SK-N-SH treated with all-trans-retinoic acid at 6 μM for 48 hours (cell line): ENCODE data around the gene LAMB1.

ENCODE experiments used
- ATAC-seq: fragments of 200-7000 bp; cut with Tn5 transposase; 3 replicates; pipeline ENCODE4 v1.9.1; 2020; ENCODE audit warnings: mild to moderate bottlenecking, moderate library complexity
- ARNTL ChIP-seq: fragments of 450-650 bp; formaldehyde crosslinking; IDR thresholded peaks from 2 replicates; pipeline ENCODE4 v1.5.0; 2020; ENCODE audit warnings: low read depth, mild to moderate bottlenecking, moderate library complexity, borderline replicate concordance
- BACH2 ChIP-seq: fragments of 250-450 bp; sonication (Bioruptor Pico); IDR thresholded peaks from 2 replicates; pipeline ENCODE4 v1.9.0; 2021; ENCODE audit warnings: mild to moderate bottlenecking, borderline replicate concordance
- CREB5 ChIP-seq: fragments of 250-450 bp; sonication (Bioruptor Pico); IDR thresholded peaks from 2 replicates; pipeline ENCODE4 v1.5.1; 2020; ENCODE audit warnings: low read depth, mild to moderate bottlenecking, moderate library complexity
- CSDC2 ChIP-seq: fragments of 250-450 bp; sonication (Bioruptor Pico); IDR thresholded peaks from 2 replicates; pipeline ENCODE4 v1.5.0; 2020; ENCODE audit warnings: mild to moderate bottlenecking, moderate library complexity
- CSRNP3 ChIP-seq: fragments of 250-450 bp; sonication (Bioruptor Pico); IDR thresholded peaks from 2 replicates; pipeline ENCODE4 v1.5.1; 2021; ENCODE audit warnings: mild to moderate bottlenecking, moderate library complexity
- ESRRG ChIP-seq: fragments of 250-450 bp; sonication (Bioruptor Pico); IDR thresholded peaks from 2 replicates; pipeline ENCODE4 v1.6.1; 2021; ENCODE audit warnings: mild to moderate bottlenecking
- PATZ1 ChIP-seq: fragments of 250-450 bp; sonication (Bioruptor Pico); IDR thresholded peaks from 2 replicates; pipeline ENCODE4 v1.8.0; 2020; ENCODE audit warnings: mild to moderate bottlenecking, moderate library complexity, borderline replicate concordance
- PPARA ChIP-seq: fragments of 250-450 bp; sonication (Bioruptor Pico); IDR thresholded peaks from 2 replicates; pipeline ENCODE4 v1.5.0; 2020; ENCODE audit warnings: mild to moderate bottlenecking, borderline replicate concordance
- RARB ChIP-seq: fragments of 250-450 bp; sonication (Bioruptor Pico); IDR thresholded peaks from 2 replicates; pipeline ENCODE4 v1.8.0; 2021; ENCODE audit warnings: mild to moderate bottlenecking, moderate library complexity
- SNAI2 ChIP-seq: fragments of 250-450 bp; sonication (Bioruptor Pico); IDR thresholded peaks from 2 replicates; pipeline ENCODE4 v1.5.0; 2020; ENCODE audit warnings: mild to moderate bottlenecking, moderate library complexity
- TCF4 ChIP-seq: fragments of 250-450 bp; sonication (Bioruptor Pico); IDR thresholded peaks from 2 replicates; pipeline ENCODE4 v1.8.0; 2021; ENCODE audit warnings: mild to moderate bottlenecking, moderate library complexity, borderline replicate concordance
- TOX ChIP-seq: fragments of 250-450 bp; sonication (Bioruptor Pico); IDR thresholded peaks from 2 replicates; pipeline ENCODE4 v1.8.0; 2021; ENCODE audit warnings: mild to moderate bottlenecking, moderate library complexity, borderline replicate concordance
- TSHZ2 ChIP-seq: fragments of 250-450 bp; sonication (Bioruptor Pico); IDR thresholded peaks from 2 replicates; pipeline ENCODE4 v1.5.0; 2020; ENCODE audit warnings: mild to moderate bottlenecking, moderate library complexity
- ZFP3 ChIP-seq: fragments of 250-450 bp; sonication (Bioruptor Pico); IDR thresholded peaks from 2 replicates; pipeline ENCODE4 v1.5.0; 2020; ENCODE audit warnings: mild to moderate bottlenecking, moderate library complexity
- ZFP30 ChIP-seq: fragments of 450-650 bp; formaldehyde crosslinking; IDR thresholded peaks from 2 replicates; pipeline ENCODE4 v1.5.0; 2022; ENCODE audit warnings: mild to moderate bottlenecking, moderate library complexity
- ZNF565 ChIP-seq: fragments of 450-650 bp; formaldehyde crosslinking; conservative IDR thresholded peaks from 2 replicates; pipeline ENCODE4 v1.5.0; 2020; ENCODE audit warnings: low read depth, mild to moderate bottlenecking, moderate library complexity
- ZNF70 ChIP-seq: fragments of 450-650 bp; formaldehyde crosslinking; IDR thresholded peaks from 2 replicates; pipeline ENCODE4 v1.5.0; 2020; ENCODE audit warnings: mild to moderate bottlenecking, moderate library complexity
- ZNF8 ChIP-seq: fragments of 450-650 bp; formaldehyde crosslinking; IDR thresholded peaks from 2 replicates; pipeline ENCODE4 v1.5.0; 2020; ENCODE audit warnings: mild to moderate bottlenecking, moderate library complexity

LAMB1 gene

GRCh38 chr7:107972941-107973376, 30.0 kb downstream of the LAMB1 start (continued):
- TF ChIP-seq ESRRG (CRISPR knock-in tag) (no peak), RARB (CRISPR knock-in tag) (no peak)
- TF ChIP-seq, all 23 proteins: peak for 0

- TF ChIP-seq TSHZ2 (peak; percentile 17; the same call in 1 of the 2 replicates), CSRNP3 (CRISPR knock-in tag) (peak; percentile 44; the same call in 1 of the 2 replicates), ZNF70 (CRISPR knock-in tag) (no peak), TCF4 (CRISPR knock-in tag) (peak; percentile 63)
- peak; percentile 41 for ATAC-seq
Measured at GRCh38 chr7:107972075-107972482, 30.9 kb downstream of the LAMB1 start.

- TF ChIP-seq ZNF70 (CRISPR knock-in tag) (no peak), TSHZ2 (no peak), TOX (no peak), ZFP30 (no peak), PPARA (CRISPR knock-in tag) (no peak), CSDC2 (CRISPR knock-in tag) (no peak), ZFP3 (no peak), CREB5 (no peak), TCF4 (CRISPR knock-in tag) (no peak), PATZ1 (CRISPR knock-in tag) (no peak), CSRNP3 (CRISPR knock-in tag) (no peak)
- peak; percentile 7; the same call in 2 of the 3 replicates for ATAC-seq
Measured at GRCh38 chr7:107971613-107972012, 31.3 kb downstream of the LAMB1 start.

GRCh38 chr7:107971100-107971499, 31.9 kb downstream of the LAMB1 start:
- TF ChIP-seq TSHZ2 (no peak), ZNF565 (no peak), BACH2 (no peak), TOX (no peak), SNAI2 (CRISPR knock-in tag) (no peak), ARNTL (CRISPR knock-in tag) (no peak), ZNF8 (CRISPR knock-in tag) (no peak), ZFP30 (no peak), RARB (CRISPR knock-in tag) (no peak), CSDC2 (CRISPR knock-in tag) (no peak)
- TF ChIP-seq, all 23 proteins: peak for 0
- ATAC-seq: no peak
